Measurements from ENCODE around the gene TUBG2.

Gene TUBG2

GRCh38 chr17:42698736-42699414 is 39.8 kb downstream of the TUBG2 start:
- Mint-ChIP-seq H3K4me1 (no peaks in the 10 kb centered on the region), H3K36me3 (peaks cover 12% of the 10 kb centered on the region), H3K4me3 (no peak overlapping the region), H3K9me3 (no peaks in the 10 kb centered on the region), H3K27ac (peak overlapping the region; percentile 41), H3K27me3 (no peaks in the 10 kb centered on the region)

GRCh38 chr17:42699415-42699740 is 40.3 kb downstream of the TUBG2 start:
- H3K4me1 Mint-ChIP-seq: no peaks in the 10 kb centered on the region
- H3K27ac Mint-ChIP-seq: no peak overlapping the region
- no peak overlapping the region for H3K4me3 Mint-ChIP-seq
- H3K36me3 Mint-ChIP-seq: peaks cover 14% of the 10 kb centered on the region
- no peaks in the 10 kb centered on the region for H3K27me3 Mint-ChIP-seq
- no peaks in the 10 kb centered on the region for H3K9me3 Mint-ChIP-seq

DNA sequence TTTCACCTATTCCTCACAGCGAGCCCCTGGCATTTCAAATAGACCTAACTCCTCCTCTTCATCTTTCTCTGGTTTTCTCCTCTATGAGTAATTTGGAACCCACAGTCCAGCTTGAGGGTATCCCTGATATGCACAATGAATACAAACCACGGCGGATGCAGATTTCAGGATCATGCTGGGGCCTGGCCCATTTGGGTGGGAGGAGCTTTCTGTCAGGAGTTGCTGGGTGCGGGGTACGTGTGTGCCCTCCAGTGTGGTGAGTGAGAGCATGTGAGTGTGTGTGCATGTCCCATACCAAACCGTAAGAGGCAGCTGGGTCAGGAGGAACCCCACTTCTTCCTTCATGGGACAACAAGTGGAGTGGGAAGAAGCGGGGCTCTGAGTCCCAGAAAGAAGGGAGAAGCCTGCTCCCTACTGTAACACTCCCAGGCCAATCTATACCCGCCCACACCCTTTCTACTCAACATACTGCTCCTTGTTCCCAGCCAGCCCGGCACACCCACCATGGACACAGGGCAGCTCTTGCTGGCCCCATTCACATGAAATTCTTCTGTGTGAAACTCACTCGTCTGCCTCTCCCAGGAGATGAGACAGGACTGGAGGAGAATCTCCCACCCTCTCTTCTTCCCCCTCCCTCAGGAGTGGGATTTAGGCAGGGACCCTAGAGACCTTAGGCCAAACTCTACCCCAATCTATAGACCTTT is 41.7 kb downstream of the TUBG2 start:
- no peak overlapping the region for H3K27ac Mint-ChIP-seq

GRCh38 chr17:42702446-42702845 is 43.4 kb downstream of the TUBG2 start:
- no peak overlapping the region for H3K27ac Mint-ChIP-seq
- no peaks in the 10 kb centered on the region for H3K9me3 Mint-ChIP-seq
- H3K4me1 Mint-ChIP-seq: peaks cover 21% of the 10 kb centered on the region
- H3K36me3 Mint-ChIP-seq: peaks cover 24% of the 10 kb centered on the region
- no peak overlapping the region for H3K4me3 Mint-ChIP-seq
- H3K27me3 Mint-ChIP-seq: no peaks in the 10 kb centered on the region

More for the DNA sequence above, 41.7 kb downstream of the TUBG2 start:
- Mint-ChIP-seq H3K27me3 (no peaks in the 10 kb centered on the region), H3K4me1 (peaks cover 4% of the 10 kb centered on the region), H3K4me3 (no peak overlapping the region), H3K9me3 (no peaks in the 10 kb centered on the region), H3K36me3 (peaks cover 21% of the 10 kb centered on the region)

- H3K27me3 Mint-ChIP-seq: no peaks in the 10 kb centered on the region
- H3K9me3 Mint-ChIP-seq: no peaks in the 10 kb centered on the region
- no peak overlapping the region for H3K4me3 Mint-ChIP-seq
- H3K36me3 Mint-ChIP-seq: peaks cover 31% of the 10 kb centered on the region
- no peak overlapping the region for H3K27ac Mint-ChIP-seq
- peaks cover 26% of the 10 kb centered on the region for H3K4me1 Mint-ChIP-seq
These were observed 45.4 kb downstream of the TUBG2 start for GRCh38 chr17:42704490-42704836.

DNA sequence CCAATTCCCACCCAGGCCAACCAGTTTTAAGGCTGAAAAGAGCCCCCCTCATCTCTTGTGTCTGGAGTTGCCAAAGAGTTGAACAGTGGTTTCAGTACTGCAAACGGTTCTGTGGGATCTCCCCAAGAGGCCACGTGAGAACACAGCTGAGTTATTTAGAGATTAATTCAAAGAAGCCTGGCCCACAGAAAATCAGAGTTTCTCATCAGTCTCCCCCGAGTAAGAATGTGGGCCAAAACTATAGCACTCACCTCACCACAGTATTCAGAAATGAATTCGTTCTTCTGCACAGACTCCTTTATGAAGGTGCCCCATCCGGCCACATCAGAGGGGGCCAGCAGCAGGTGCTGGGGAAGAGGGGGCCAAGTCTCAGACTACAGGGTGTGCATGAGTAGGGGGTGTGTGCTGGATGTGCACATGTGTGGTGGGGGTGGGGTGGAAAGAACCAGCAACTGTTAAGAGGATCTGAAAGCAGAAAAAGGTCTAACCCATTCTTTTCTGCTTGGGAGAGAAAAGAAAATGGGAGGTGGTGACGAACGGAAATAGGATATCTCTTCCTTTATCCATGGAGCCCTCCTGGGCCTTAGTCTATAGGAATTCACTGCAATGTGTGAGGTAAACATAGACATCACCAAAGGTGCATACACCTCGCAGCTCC is 45.9 kb downstream of the TUBG2 start:
- peaks cover 26% of the 10 kb centered on the region for H3K4me1 Mint-ChIP-seq
- no peaks in the 10 kb centered on the region for H3K27me3 Mint-ChIP-seq
- H3K9me3 Mint-ChIP-seq: no peaks in the 10 kb centered on the region
- H3K4me3 Mint-ChIP-seq: no peak overlapping the region
- H3K36me3 Mint-ChIP-seq: peaks cover 33% of the 10 kb centered on the region
- no peak overlapping the region for H3K27ac Mint-ChIP-seq

DNA sequence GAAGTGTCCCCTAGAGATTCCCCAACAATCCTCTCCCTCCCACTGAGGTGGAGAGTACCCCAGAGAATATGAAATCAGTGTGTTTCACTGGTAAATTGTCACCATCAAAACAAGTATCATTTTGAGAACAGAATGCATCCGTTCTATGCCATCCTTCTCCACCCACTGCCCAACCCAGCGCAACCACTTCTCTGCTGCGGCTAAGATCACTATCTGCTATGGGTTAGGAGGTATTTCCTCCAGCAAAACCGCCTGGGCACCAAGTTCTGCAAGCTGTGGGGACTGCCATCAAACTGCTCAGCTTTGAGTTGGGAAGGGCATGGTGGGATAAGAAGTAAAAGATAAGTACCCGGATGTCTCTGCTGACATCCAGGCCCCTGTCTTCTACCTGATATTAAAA is 47.6 kb downstream of the TUBG2 start:
- Mint-ChIP-seq H3K27ac (no peak overlapping the region), H3K4me1 (peaks cover 26% of the 10 kb centered on the region), H3K9me3 (no peaks in the 10 kb centered on the region), H3K27me3 (no peaks in the 10 kb centered on the region), H3K4me3 (no peak overlapping the region), H3K36me3 (peaks cover 38% of the 10 kb centered on the region)

- peaks cover 33% of the 10 kb centered on the region for H3K36me3 Mint-ChIP-seq
- no peaks in the 10 kb centered on the region for H3K9me3 Mint-ChIP-seq
- H3K27me3 Mint-ChIP-seq: no peaks in the 10 kb centered on the region
- no peak overlapping the region for H3K4me3 Mint-ChIP-seq
- no peak overlapping the region for H3K27ac Mint-ChIP-seq
- H3K4me1 Mint-ChIP-seq: peaks cover 26% of the 10 kb centered on the region
These were observed 49.5 kb downstream of the TUBG2 start for GRCh38 chr17:42708588-42708987.

- H3K36me3 Mint-ChIP-seq: peaks cover 28% of the 10 kb centered on the region
- no peak overlapping the region for H3K4me3 Mint-ChIP-seq
- H3K9me3 Mint-ChIP-seq: no peaks in the 10 kb centered on the region
- no peak overlapping the region for H3K27ac Mint-ChIP-seq
- no peaks in the 10 kb centered on the region for H3K27me3 Mint-ChIP-seq
- peaks cover 26% of the 10 kb centered on the region for H3K4me1 Mint-ChIP-seq
These were observed 50.5 kb downstream of the TUBG2 start for GRCh38 chr17:42709561-42709960.

Data from activated naive CD4-positive, alpha-beta T cell treated with anti-CD3 and anti-CD28 coated beads, Interleukin-2, amount 50 U/mL, for 24 hours (primary cell).